Measurements from ENCODE around the gene NCR2. TPM values are rescaled to one million over a fixed set of nuclear protein-coding genes. Genes with fewer than 3 reads are reported as not detected.

NCR2 gene
- total RNA-seq, 1 experiment from 2014 or later: not detected

GRCh38 chr6:41360314-41360685, 24.9 kb downstream of the NCR2 start:
- H3K27me3 ChIP-seq (ENCODE audit: insufficient read depth, low read length): no peaks in the 10 kb centered on the region
- ATAC-seq: no peak

More at GRCh38 chr6:41360314-41360685, 24.9 kb downstream of the NCR2 start:
- no peak overlapping the region for H3K4me2 ChIP-seq (ENCODE audit: low read length)
- H3K4me3 ChIP-seq (replicated peaks in 1 of 2; ENCODE audit: low read depth in 1 of 2, low read length in 2 of 2): no peak overlapping the region
- H3K27ac ChIP-seq (ENCODE audit: low read depth, low read length): no peak overlapping the region
- no peaks in the 10 kb centered on the region for H3K9me3 ChIP-seq (ENCODE audit: control insufficient read depth in 1 of 2, insufficient read depth in 1 of 2, low read depth in 1 of 2, low read length in 2 of 2)
- no peaks in the 10 kb centered on the region for H3K36me3 ChIP-seq (ENCODE audit: control insufficient read depth in 1 of 2, insufficient read depth in 2 of 2, low read length in 2 of 2)
- no peaks in the 10 kb centered on the region for H3K9me2 ChIP-seq (ENCODE audit: insufficient read depth)
- no peak for TF ChIP-seq JUND (IDR thresholded peaks at IDR 0.05)
- no peak for TF ChIP-seq YY1 (IDR thresholded peaks at IDR 0.05; ENCODE audit: extremely low read depth, insufficient replicate concordance, low read depth, low read length)
- no peak for TF ChIP-seq SIN3A (IDR thresholded peaks at IDR 0.05; ENCODE audit: low read depth)
- no peak for TF ChIP-seq ATF3 (IDR thresholded peaks at IDR 0.05)
- no peak for TF ChIP-seq TCF7L2 (IDR thresholded peaks at IDR 0.05; ENCODE audit: borderline replicate concordance, extremely low read depth, insufficient read depth, insufficient read length)
- no peak for TF ChIP-seq CEBPB (IDR thresholded peaks at IDR 0.05; ENCODE audit: low read depth)
- TF ChIP-seq REST (IDR thresholded peaks at IDR 0.05; ENCODE audit: low read depth): no peak
- no peak for TF ChIP-seq CBX3 (IDR thresholded peaks at IDR 0.05; ENCODE audit: low read depth)
- no peaks in the 10 kb centered on the region for H4K20me1 ChIP-seq (ENCODE audit: insufficient read depth)
- ChIA-PET RAD21 (ENCODE audit: low non-redundant PET in 1 of 2, low total read pairs in 2 of 2, uncharacterized antibody in 2 of 2, unreplicated experiment in 2 of 2) (no interaction called here), POLR2A (no interaction called here), CTCF (no interaction called here)
- intact Hi-C loops (cut with micrococcal nuclease): no loop called here
- H2AFZ ChIP-seq (ENCODE audit: low read depth, low read length, poor library complexity, severe bottlenecking): no peak overlapping the region
- no peak for DNase-seq (ENCODE audit: low read depth, low spot score)
- BruUV-seq (replicated peaks): no TSS peak
- no peaks in the 10 kb centered on the region for H3K79me2 ChIP-seq (ENCODE audit: insufficient read depth, low read length)
- H3K9ac ChIP-seq (ENCODE audit: low read length): no peak overlapping the region
- no peaks in the 10 kb centered on the region for H3K4me1 ChIP-seq (ENCODE audit: control insufficient read depth in 1 of 2, insufficient read depth in 2 of 2, low read length in 2 of 2)
